Epithelial cell of proximal tubule (primary cell): Measurements from ENCODE around the gene PDE6C. TPM values are rescaled to one million over a fixed set of nuclear protein-coding genes. Genes with fewer than 3 reads are reported as not detected.

ENCODE experiments used
- DNase-seq: peaks from one replicate; pipeline ENCODE4 v3.0.0-alpha.2; 2011; ENCODE audit warnings: low read depth
- H3K4me3 ChIP-seq: 2 replicates; pipeline ENCODE4 v1.5.1; 2011; ENCODE audit warnings: low read depth, mild to moderate bottlenecking, low read length
- total RNA-seq: library from RNA; depleted of rRNA; stranded (reverse); fragments of >200 nt; gene quantifications from 2 replicates; pipeline ENCODE4 v1.2.3, GENCODE V29; 2015
- TF ChIP-seq, protein P1 (sequence below): conservative IDR thresholded peaks from 2 replicates; pipeline ENCODE4 v1.5.1; 2012; ENCODE audit warnings: low read depth, mild to moderate bottlenecking, low read length

Gene PDE6C
- total RNA-seq, 1 donor from 2014 or later: not detected

DNA sequence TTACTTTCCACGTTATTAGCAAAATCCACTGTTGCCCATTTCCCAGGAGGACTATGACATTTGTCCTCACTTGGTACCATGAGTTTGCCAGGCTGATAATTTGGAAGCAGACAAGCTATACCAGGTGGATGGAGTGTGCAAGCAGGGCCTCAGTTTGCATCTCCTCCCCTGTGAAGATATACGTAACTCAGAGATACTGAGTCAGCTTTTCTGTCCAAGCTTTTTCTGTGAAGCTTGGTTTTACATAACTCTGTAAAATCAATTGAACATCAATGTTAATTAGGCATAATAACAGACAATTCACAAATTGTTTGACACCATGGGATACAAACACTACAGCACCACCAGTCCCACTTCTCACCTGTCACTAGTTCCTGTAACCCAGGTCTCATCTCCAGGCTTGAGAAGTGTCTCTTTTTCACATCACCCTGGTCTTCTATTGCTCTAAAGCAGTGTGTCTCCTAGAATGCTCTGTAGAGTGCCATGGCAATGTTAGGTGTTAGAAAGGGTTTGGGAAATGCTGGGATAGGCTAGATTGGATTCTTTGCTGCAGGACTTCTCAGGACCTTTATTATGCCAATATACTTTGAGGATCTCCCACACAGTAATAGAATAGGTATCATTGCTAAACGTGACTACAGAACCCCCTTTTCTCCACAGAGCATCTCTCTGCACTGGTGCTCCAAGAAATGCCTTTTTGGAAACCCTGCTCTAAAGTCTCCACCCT lies 32.2 kb upstream of the PDE6C start:
- TF ChIP-seq, protein P1, sequence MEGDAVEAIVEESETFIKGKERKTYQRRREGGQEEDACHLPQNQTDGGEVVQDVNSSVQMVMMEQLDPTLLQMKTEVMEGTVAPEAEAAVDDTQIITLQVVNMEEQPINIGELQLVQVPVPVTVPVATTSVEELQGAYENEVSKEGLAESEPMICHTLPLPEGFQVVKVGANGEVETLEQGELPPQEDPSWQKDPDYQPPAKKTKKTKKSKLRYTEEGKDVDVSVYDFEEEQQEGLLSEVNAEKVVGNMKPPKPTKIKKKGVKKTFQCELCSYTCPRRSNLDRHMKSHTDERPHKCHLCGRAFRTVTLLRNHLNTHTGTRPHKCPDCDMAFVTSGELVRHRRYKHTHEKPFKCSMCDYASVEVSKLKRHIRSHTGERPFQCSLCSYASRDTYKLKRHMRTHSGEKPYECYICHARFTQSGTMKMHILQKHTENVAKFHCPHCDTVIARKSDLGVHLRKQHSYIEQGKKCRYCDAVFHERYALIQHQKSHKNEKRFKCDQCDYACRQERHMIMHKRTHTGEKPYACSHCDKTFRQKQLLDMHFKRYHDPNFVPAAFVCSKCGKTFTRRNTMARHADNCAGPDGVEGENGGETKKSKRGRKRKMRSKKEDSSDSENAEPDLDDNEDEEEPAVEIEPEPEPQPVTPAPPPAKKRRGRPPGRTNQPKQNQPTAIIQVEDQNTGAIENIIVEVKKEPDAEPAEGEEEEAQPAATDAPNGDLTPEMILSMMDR: no peak
- H3K4me3 ChIP-seq: no peak overlapping the region
- DNase-seq: no peak

DNA sequence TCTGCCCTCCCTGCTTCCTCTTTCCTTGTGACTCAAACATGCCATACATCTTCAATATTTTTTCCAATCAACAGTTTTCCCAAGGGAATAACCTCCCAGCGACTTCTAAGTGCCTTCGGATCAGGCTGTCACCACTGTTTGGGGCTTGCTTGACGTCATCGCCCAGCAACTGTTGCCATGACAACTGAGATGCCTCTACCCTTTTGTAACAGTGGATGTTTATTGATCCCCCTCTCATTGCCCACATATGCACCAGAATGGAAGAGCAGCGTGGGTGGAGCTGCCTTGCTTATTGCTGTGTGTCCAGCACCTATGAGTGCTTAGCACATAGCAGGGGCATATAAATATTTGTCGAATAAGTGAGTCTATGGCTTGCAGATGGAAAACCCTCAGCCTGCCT lies 31.5 kb upstream of the PDE6C start:
- no peak for DNase-seq
- H3K4me3 ChIP-seq: no peak overlapping the region

DNA sequence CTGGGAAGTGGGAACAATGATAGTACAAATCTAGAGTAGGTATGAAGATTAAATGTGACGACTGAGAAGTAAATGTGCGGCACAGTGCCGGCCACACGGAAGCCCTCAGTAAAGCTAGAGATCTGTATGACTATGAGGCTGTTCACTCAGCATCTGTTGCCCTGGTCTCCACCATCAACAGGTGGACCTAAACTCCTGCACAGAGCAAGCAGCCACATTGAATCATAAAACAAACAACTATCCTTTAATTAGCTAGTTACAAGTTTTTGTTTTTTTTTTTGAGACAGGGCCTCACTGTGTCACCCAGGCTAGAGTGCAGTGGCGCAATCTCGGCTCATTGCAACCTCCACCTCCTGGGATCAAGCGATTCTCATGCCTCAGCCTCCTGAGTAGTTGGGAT lies 27.9 kb upstream of the PDE6C start:
- TF ChIP-seq, protein P1: no peak
- DNase-seq: no peak
- H3K4me3 ChIP-seq: no peak overlapping the region

More for the DNA sequence above, 31.5 kb upstream of the PDE6C start:
- TF ChIP-seq, protein P1: no peak

DNA sequence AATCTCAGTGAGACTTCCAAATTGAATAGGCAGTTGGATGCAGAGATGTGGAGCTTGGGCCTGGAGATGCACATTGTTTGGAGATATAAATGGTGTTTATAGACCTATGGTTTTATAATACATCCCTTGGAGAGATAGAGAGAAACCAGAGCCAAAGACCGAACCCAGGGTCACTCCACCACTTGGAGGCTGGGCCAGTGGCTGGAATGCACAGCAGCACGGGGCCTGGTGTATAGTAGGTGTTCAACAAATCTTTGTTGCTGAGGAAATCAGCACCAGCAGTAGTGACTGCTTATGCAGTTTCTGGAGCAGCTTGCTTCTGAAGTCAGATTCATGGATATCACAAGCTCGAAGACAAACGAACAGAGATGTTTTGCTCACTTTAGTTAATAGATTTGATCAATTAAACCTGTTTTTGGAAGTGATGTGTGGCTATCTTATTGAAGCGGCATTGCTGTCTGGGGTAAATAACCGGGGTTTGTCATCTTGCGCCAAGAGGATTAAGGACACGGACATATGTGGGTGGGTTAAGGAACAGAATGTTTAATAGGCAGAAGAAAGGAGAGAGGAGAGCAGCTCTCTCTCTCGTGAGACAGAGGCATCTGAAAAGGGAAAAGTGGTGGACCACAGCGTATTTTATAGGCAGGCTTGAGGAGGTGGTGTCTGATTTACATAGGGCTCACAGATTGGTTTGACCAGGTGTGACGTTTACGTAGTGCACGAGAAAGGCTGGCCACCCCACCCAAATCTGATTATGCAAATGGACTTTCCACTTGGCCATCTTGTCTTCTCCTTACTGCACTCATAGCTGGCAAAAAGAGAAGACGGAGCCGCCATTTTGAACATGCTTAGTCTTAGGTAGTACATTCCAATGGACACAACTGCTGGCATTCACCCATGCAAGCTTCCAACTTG lies 22.4 kb upstream of the PDE6C start:
- no peak overlapping the region for H3K4me3 ChIP-seq
- no peak for DNase-seq
- TF ChIP-seq, protein P1: no peak

DNA sequence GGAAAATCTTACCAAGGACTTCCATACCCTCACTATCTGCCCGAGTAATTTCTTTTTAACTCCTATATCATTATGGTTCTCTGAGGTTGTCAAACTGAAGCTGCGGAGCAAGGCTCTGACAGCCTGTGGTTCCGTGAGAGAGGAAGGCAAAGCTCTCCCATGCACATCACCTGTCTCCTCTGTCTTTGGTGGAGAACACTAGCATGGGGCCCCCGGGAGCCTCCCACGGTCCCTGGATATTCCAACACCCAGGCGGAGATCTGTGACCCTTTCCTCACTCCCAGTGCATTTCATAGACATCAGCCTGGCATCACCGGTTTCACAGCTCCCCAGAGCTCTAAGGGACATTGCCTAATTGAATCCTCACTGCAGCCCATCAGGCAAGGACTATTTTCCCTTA lies 21.7 kb upstream of the PDE6C start:
- TF ChIP-seq, protein P1: no peak
- no peak overlapping the region for H3K4me3 ChIP-seq
- DNase-seq: no peak

DNA sequence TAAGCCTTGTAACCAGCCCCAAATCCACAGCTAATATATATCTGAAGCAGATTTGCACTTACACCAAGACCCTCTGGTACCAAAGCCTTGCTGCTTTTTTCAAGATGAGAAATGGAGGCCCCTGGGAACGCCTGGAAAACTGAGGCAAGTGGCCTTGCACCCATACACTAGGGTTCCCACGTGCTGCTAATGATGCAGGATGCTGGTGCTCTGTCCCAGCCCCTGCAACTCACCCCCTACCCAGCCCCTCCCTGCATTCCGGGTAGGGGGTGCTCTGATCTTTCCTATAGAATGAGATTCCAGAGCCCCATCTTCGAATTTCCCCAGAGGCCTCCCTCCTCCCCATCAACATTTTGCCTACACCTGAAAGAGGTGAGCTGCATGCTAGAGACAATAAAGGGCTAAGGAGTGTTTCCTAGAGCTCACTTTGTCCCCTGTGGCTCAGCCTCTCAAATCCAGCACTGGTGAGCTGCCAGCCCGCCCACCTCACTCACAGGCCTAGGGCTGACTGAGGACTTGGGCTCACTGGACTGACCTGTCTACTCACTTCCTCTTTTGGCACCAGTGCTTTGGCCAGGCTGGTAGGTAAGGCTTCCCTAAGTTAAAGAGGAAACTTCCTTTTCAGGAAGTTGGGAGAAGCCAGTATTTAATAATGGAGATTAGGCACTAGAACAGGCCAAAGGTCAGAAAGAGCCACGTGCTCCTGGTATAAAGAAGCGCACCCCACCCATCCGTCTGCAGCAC lies 21.1 kb upstream of the PDE6C start:
- DNase-seq: no peak
- no peak overlapping the region for H3K4me3 ChIP-seq
- TF ChIP-seq, protein P1: no peak
